Ishikawa (cell line): ENCODE measurements around the gene H2AZ2.

Experiments
- EP300 ChIP-seq: IDR thresholded peaks from 2 replicates; pipeline ENCODE4 v1.6.1; 2012; ENCODE audit warnings: borderline replicate concordance
- MAX ChIP-seq: IDR thresholded peaks from 2 replicates; pipeline ENCODE4 v1.6.1; 2012
- RAD21 ChIP-seq: IDR thresholded peaks from 2 replicates; pipeline ENCODE4 v1.6.1; 2012; ENCODE audit warnings: low read depth
- REST ChIP-seq: IDR thresholded peaks from 2 replicates; pipeline ENCODE4 v1.6.1; 2012; ENCODE audit warnings: low read depth, mild to moderate bottlenecking
- TCF12 ChIP-seq: IDR thresholded peaks from 2 replicates; pipeline ENCODE4 v1.6.1; 2012; ENCODE audit warnings: low read depth
- ZBTB7A ChIP-seq: IDR thresholded peaks from 2 replicates; pipeline ENCODE4 v1.6.1; 2012; ENCODE audit warnings: low read depth

- TF ChIP-seq MAX (no peak), TCF12 (no peak), REST (no peak), RAD21 (no peak), ZBTB7A (no peak), EP300 (no peak)
Observed at GRCh38 chr7:44838751-44839150, 9.1 kb downstream of the H2AZ2 start.
